ENCODE measurements around the gene BRI3BP.
A peak's percentile ranks its signal among the peaks of the same experiment; 100 is the strongest.
"Not testable (repeated sequence)": the region's sequence is repeated elsewhere in the genome, so short reads cannot be mapped to it uniquely, and the experiment has no call there.

BRI3BP gene

GRCh38 chr12:125055591-125055990 is 62.1 kb downstream of the BRI3BP start:
- Mint-ChIP-seq H3K27ac (no peak overlapping the region), H3K27me3 (peaks cover 35% of the 10 kb centered on the region), H3K4me3 (no peak overlapping the region), H3K4me1 (peaks cover 1% of the 10 kb centered on the region), H3K36me3 (no peaks in the 10 kb centered on the region), H3K9me3 (no peaks in the 10 kb centered on the region)
- CTCF ChIA-PET: no interaction called here
- no peak for DNase-seq

GRCh38 chr12:125056306-125056705 is 62.9 kb downstream of the BRI3BP start:
- no peak for DNase-seq
- Mint-ChIP-seq H3K27ac (no peak overlapping the region), H3K27me3 (peaks cover 35% of the 10 kb centered on the region), H3K4me1 (no peaks in the 10 kb centered on the region), H3K4me3 (no peak overlapping the region), H3K9me3 (no peaks in the 10 kb centered on the region), H3K36me3 (no peaks in the 10 kb centered on the region)
- CTCF ChIA-PET: interaction anchor here (0.6 kb wide), 1 partner anchor 22 kb away, joined by 3 read pairs; no protein-coding TSS in a partner anchor

- H3K27ac Mint-ChIP-seq: no peak overlapping the region
- H3K27me3 Mint-ChIP-seq: peaks cover 46% of the 10 kb centered on the region
Measured at GRCh38 chr12:125057708-125058107, 64.3 kb downstream of the BRI3BP start.

GRCh38 chr12:125061229-125061628 is 67.8 kb downstream of the BRI3BP start:
- H3K9me3 Mint-ChIP-seq: no peaks in the 10 kb centered on the region
- CTCF ChIA-PET: no interaction called here
- H3K27ac Mint-ChIP-seq: no peak overlapping the region
- no peak overlapping the region for H3K4me3 Mint-ChIP-seq
- peaks cover 61% of the 10 kb centered on the region for H3K27me3 Mint-ChIP-seq
- peaks cover 6% of the 10 kb centered on the region for H3K4me1 Mint-ChIP-seq
- no peak for DNase-seq
- H3K36me3 Mint-ChIP-seq: no peaks in the 10 kb centered on the region

More at GRCh38 chr12:125057708-125058107, 64.3 kb downstream of the BRI3BP start:
- H3K9me3 Mint-ChIP-seq: no peaks in the 10 kb centered on the region
- H3K4me3 Mint-ChIP-seq: no peak overlapping the region
- H3K36me3 Mint-ChIP-seq: no peaks in the 10 kb centered on the region
- no peak for DNase-seq
- CTCF ChIA-PET: no interaction called here
- H3K4me1 Mint-ChIP-seq: no peaks in the 10 kb centered on the region

GRCh38 chr12:125063522-125063921 is 70.1 kb downstream of the BRI3BP start:
- H3K9me3 Mint-ChIP-seq, DNase-seq, H3K4me3 Mint-ChIP-seq, CTCF ChIA-PET, H3K27ac Mint-ChIP-seq, H3K36me3 Mint-ChIP-seq: not testable (repeated sequence)
- H3K4me1 Mint-ChIP-seq: peaks cover 18% of the 10 kb centered on the region
- peaks cover 50% of the 10 kb centered on the region for H3K27me3 Mint-ChIP-seq

GRCh38 chr12:125064492-125064891 is 71.0 kb downstream of the BRI3BP start:
- H3K36me3 Mint-ChIP-seq: peaks cover 4% of the 10 kb centered on the region
- H3K4me1 Mint-ChIP-seq: peaks cover 18% of the 10 kb centered on the region
- DNase-seq: no peak
- H3K27ac Mint-ChIP-seq: no peak overlapping the region
- peaks cover 42% of the 10 kb centered on the region for H3K27me3 Mint-ChIP-seq
- CTCF ChIA-PET: interaction anchor here (1.4 kb wide), 1 partner anchor 124 kb away, joined by 4 read pairs; no protein-coding TSS in a partner anchor
- peak overlapping the region; percentile 70 for H3K4me3 Mint-ChIP-seq
- H3K9me3 Mint-ChIP-seq: no peaks in the 10 kb centered on the region

GRCh38 chr12:125065021-125065918 is 71.8 kb downstream of the BRI3BP start, which contains the start of gene AACS:
Gene AACS, plus strand, starts transcription at chr12:125065435. Its CDS starts 150 bp downstream, at chr12:125065585.
- H3K27ac Mint-ChIP-seq: no peak within 1 kb of the TSS
- H3K4me1 Mint-ChIP-seq: peaks cover 18% of the 10 kb centered on the region
- H3K27me3 Mint-ChIP-seq: peaks cover 34% of the 10 kb centered on the region
- DNase-seq: peak; percentile 83
- H3K36me3 Mint-ChIP-seq: peaks cover 4% of the 10 kb centered on the region
- CTCF ChIA-PET: interaction anchor here (1.4 kb wide), 1 partner anchor 125 kb away, joined by 4 read pairs; no protein-coding TSS in a partner anchor
- H3K9me3 Mint-ChIP-seq: no peaks in the 10 kb centered on the region
- H3K4me3 Mint-ChIP-seq: peak within 1 kb of the TSS; percentile 70

- peaks cover 4% of the 10 kb centered on the region for H3K36me3 Mint-ChIP-seq
- H3K27me3 Mint-ChIP-seq: peaks cover 34% of the 10 kb centered on the region
- peak overlapping the region; percentile 70 for H3K4me3 Mint-ChIP-seq
- CTCF ChIA-PET: interaction anchor here (1.4 kb wide), 1 partner anchor 126 kb away, joined by 4 read pairs; no protein-coding TSS in a partner anchor
- H3K9me3 Mint-ChIP-seq: no peaks in the 10 kb centered on the region
- peaks cover 18% of the 10 kb centered on the region for H3K4me1 Mint-ChIP-seq
- H3K27ac Mint-ChIP-seq: no peak overlapping the region
- DNase-seq: no peak
Measured at GRCh38 chr12:125065919-125066570, 72.6 kb downstream of the BRI3BP start.

GRCh38 chr12:125068391-125068790 is 74.9 kb downstream of the BRI3BP start:
- no peak overlapping the region for H3K4me3 Mint-ChIP-seq
- peaks cover 20% of the 10 kb centered on the region for H3K27me3 Mint-ChIP-seq
- CTCF ChIA-PET: interaction anchor here (1.0 kb wide), 1 partner anchor 128 kb away, joined by 4 read pairs; no protein-coding TSS in a partner anchor

GRCh38 chr12:125069616-125070015 is 76.2 kb downstream of the BRI3BP start:
- Mint-ChIP-seq H3K27me3 (peaks cover 8% of the 10 kb centered on the region), H3K9me3 (no peaks in the 10 kb centered on the region), H3K27ac (no peak overlapping the region), H3K36me3 (peaks cover 10% of the 10 kb centered on the region), H3K4me3 (no peak overlapping the region), H3K4me1 (peaks cover 18% of the 10 kb centered on the region)
- no peak for DNase-seq
- CTCF ChIA-PET: interaction anchor here (0.9 kb wide), 1 partner anchor 129 kb away, joined by 4 read pairs; no protein-coding TSS in a partner anchor

More at GRCh38 chr12:125068391-125068790, 74.9 kb downstream of the BRI3BP start:
- no peak for DNase-seq
- no peak overlapping the region for H3K27ac Mint-ChIP-seq
- no peaks in the 10 kb centered on the region for H3K9me3 Mint-ChIP-seq
- peaks cover 8% of the 10 kb centered on the region for H3K36me3 Mint-ChIP-seq
- peaks cover 18% of the 10 kb centered on the region for H3K4me1 Mint-ChIP-seq

- Mint-ChIP-seq H3K4me3 (no peak overlapping the region), H3K27me3 (peaks cover 4% of the 10 kb centered on the region), H3K27ac (no peak overlapping the region), H3K9me3 (no peaks in the 10 kb centered on the region), H3K36me3 (peaks cover 10% of the 10 kb centered on the region), H3K4me1 (peaks cover 16% of the 10 kb centered on the region)
- CTCF ChIA-PET: interaction anchor here (0.9 kb wide), 1 partner anchor 130 kb away, joined by 4 read pairs; no protein-coding TSS in a partner anchor
- no peak for DNase-seq
Measured at GRCh38 chr12:125070112-125070511, 76.7 kb downstream of the BRI3BP start.

- CTCF ChIA-PET: no interaction called here
Measured at GRCh38 chr12:125070661-125071390, 77.4 kb downstream of the BRI3BP start.

GRCh38 chr12:125071456-125071855 is 78.0 kb downstream of the BRI3BP start:
- CTCF ChIA-PET: no interaction called here
- Mint-ChIP-seq H3K27ac (no peak overlapping the region), H3K36me3 (peaks cover 17% of the 10 kb centered on the region), H3K27me3 (peaks cover 4% of the 10 kb centered on the region), H3K4me3 (no peak overlapping the region), H3K4me1 (peaks cover 12% of the 10 kb centered on the region), H3K9me3 (no peaks in the 10 kb centered on the region)
- DNase-seq: no peak

More at GRCh38 chr12:125070661-125071390, 77.4 kb downstream of the BRI3BP start:
- H3K36me3 Mint-ChIP-seq: peaks cover 11% of the 10 kb centered on the region
- no peak overlapping the region for H3K4me3 Mint-ChIP-seq
- DNase-seq: no peak
- H3K27me3 Mint-ChIP-seq: peaks cover 4% of the 10 kb centered on the region
- H3K9me3 Mint-ChIP-seq: no peaks in the 10 kb centered on the region
- peaks cover 16% of the 10 kb centered on the region for H3K4me1 Mint-ChIP-seq
- H3K27ac Mint-ChIP-seq: no peak overlapping the region

GRCh38 chr12:125072496-125072895 is 79.1 kb downstream of the BRI3BP start:
- Mint-ChIP-seq H3K4me3 (no peak overlapping the region), H3K27me3 (no peaks in the 10 kb centered on the region), H3K27ac (no peak overlapping the region), H3K9me3 (no peaks in the 10 kb centered on the region), H3K36me3 (peaks cover 16% of the 10 kb centered on the region), H3K4me1 (peaks cover 2% of the 10 kb centered on the region)
- DNase-seq: no peak
- CTCF ChIA-PET: no interaction called here

All from activated naive CD4-positive, alpha-beta T cell treated with anti-CD3 and anti-CD28 coated beads, Interleukin-2, amount 10 ng/mL, durations not matched to agents 7 days and 5 days (primary cell).